Measurements from ENCODE around the gene KCNG2.

- TF ChIP-seq POLR2AphosphoS5 (IDR thresholded peaks at IDR 0.05; ENCODE audit: low read depth) (no peak), CREB1 (CRISPR knock-in tag; IDR thresholded peaks at IDR 0.05; ENCODE audit: low read depth) (no peak), REST (IDR thresholded peaks at IDR 0.05; ENCODE audit: unreplicated experiment) (no peak), CTCF (conservative IDR thresholded peaks at IDR 0.05; ENCODE audit: low read depth in 2 of 2) (no peak), ZNF114 (CRISPR knock-in tag; IDR thresholded peaks at IDR 0.05) (no peak), EZH2 (IDR thresholded peaks at IDR 0.05; ENCODE audit: low read depth, unreplicated experiment) (no peak), ETS1 (IDR thresholded peaks at IDR 0.05) (no peak), JUNB (IDR thresholded peaks at IDR 0.05; ENCODE audit: unreplicated experiment) (no peak)
These were observed 137.8 kb downstream of the KCNG2 start for GRCh38 chr18:79935499-79935898.

Data from GM23338 (cell line).